Measurements from ENCODE around the gene RNF151. TPM values are rescaled to one million over a fixed set of nuclear protein-coding genes. Genes with fewer than 3 reads are reported as not detected.

RNF151 gene
- total and polyA plus RNA-seq, 10 of the 15 experiments (the other 5 are each of a cell fraction or from before 2014, with no cell fraction given): 0.17 to 0.56 TPM; not detected in 8

- TF ChIP-seq, protein P1, sequence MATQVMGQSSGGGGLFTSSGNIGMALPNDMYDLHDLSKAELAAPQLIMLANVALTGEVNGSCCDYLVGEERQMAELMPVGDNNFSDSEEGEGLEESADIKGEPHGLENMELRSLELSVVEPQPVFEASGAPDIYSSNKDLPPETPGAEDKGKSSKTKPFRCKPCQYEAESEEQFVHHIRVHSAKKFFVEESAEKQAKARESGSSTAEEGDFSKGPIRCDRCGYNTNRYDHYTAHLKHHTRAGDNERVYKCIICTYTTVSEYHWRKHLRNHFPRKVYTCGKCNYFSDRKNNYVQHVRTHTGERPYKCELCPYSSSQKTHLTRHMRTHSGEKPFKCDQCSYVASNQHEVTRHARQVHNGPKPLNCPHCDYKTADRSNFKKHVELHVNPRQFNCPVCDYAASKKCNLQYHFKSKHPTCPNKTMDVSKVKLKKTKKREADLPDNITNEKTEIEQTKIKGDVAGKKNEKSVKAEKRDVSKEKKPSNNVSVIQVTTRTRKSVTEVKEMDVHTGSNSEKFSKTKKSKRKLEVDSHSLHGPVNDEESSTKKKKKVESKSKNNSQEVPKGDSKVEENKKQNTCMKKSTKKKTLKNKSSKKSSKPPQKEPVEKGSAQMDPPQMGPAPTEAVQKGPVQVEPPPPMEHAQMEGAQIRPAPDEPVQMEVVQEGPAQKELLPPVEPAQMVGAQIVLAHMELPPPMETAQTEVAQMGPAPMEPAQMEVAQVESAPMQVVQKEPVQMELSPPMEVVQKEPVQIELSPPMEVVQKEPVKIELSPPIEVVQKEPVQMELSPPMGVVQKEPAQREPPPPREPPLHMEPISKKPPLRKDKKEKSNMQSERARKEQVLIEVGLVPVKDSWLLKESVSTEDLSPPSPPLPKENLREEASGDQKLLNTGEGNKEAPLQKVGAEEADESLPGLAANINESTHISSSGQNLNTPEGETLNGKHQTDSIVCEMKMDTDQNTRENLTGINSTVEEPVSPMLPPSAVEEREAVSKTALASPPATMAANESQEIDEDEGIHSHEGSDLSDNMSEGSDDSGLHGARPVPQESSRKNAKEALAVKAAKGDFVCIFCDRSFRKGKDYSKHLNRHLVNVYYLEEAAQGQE (IDR thresholded peaks at IDR 0.05; ENCODE audit: low read depth, low read length): no peak
- no peak for TF ChIP-seq POLR2A (IDR thresholded peaks at IDR 0.05; ENCODE audit: low read depth, low read length)
- no peak for TF ChIP-seq CREB1 (IDR thresholded peaks at IDR 0.05; ENCODE audit: low read depth)
- TF ChIP-seq CHD2 (IDR thresholded peaks at IDR 0.05; ENCODE audit: borderline replicate concordance, low read depth, low read length): no peak
- TF ChIP-seq NR2F1 (conservative IDR thresholded peaks at IDR 0.05): no peak
- no peak for TF ChIP-seq RB1 (IDR thresholded peaks at IDR 0.05; ENCODE audit: borderline replicate concordance)
- TF ChIP-seq, protein P2, sequence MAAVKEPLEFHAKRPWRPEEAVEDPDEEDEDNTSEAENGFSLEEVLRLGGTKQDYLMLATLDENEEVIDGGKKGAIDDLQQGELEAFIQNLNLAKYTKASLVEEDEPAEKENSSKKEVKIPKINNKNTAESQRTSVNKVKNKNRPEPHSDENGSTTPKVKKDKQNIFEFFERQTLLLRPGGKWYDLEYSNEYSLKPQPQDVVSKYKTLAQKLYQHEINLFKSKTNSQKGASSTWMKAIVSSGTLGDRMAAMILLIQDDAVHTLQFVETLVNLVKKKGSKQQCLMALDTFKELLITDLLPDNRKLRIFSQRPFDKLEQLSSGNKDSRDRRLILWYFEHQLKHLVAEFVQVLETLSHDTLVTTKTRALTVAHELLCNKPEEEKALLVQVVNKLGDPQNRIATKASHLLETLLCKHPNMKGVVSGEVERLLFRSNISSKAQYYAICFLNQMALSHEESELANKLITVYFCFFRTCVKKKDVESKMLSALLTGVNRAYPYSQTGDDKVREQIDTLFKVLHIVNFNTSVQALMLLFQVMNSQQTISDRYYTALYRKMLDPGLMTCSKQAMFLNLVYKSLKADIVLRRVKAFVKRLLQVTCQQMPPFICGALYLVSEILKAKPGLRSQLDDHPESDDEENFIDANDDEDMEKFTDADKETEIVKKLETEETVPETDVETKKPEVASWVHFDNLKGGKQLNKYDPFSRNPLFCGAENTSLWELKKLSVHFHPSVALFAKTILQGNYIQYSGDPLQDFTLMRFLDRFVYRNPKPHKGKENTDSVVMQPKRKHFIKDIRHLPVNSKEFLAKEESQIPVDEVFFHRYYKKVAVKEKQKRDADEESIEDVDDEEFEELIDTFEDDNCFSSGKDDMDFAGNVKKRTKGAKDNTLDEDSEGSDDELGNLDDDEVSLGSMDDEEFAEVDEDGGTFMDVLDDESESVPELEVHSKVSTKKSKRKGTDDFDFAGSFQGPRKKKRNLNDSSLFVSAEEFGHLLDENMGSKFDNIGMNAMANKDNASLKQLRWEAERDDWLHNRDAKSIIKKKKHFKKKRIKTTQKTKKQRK (IDR thresholded peaks at IDR 0.05; ENCODE audit: low read depth, low read length): no peak
- TF ChIP-seq ZNF274 (IDR thresholded peaks at IDR 0.05; ENCODE audit: insufficient read depth, insufficient read length): no peak
- TF ChIP-seq NBN (IDR thresholded peaks at IDR 0.05): no peak
- no peak for TF ChIP-seq KDM1A (IDR thresholded peaks at IDR 0.05; ENCODE audit: borderline replicate concordance)
Observed at GRCh38 chr16:1976951-1977874, 10.6 kb downstream of the RNF151 start (continued).

Data from GM12878 (cell line).